Large intestine (tissue), 12 donors: ENCODE data around the gene ADRB1. TPM values are rescaled to one million over a fixed set of nuclear protein-coding genes. Genes with fewer than 3 reads are reported as not detected.

ENCODE experiments used
- DNase-seq, 2 donors: peaks; one replicate each; pipeline versions ENCODE4 v3.0.0 to v3.0.0-alpha.2; 2013
- H3K27ac ChIP-seq: one replicate; pipeline ENCODE4 v1.5.1; 2013; ENCODE audit warnings: low read length
- H3K27me3 ChIP-seq: 2 replicates; pipeline ENCODE4 v1.6.1; 2013; ENCODE audit warnings: low read length; ENCODE audit not compliant: control insufficient read depth, insufficient read depth
- H3K36me3 ChIP-seq: 2 replicates; pipeline ENCODE4 v1.6.1; 2013; ENCODE audit warnings: low read length; ENCODE audit not compliant: control insufficient read depth, insufficient read depth
- H3K4me1 ChIP-seq: one replicate; pipeline ENCODE4 v1.6.1; 2013; ENCODE audit warnings: low read length; ENCODE audit not compliant: control insufficient read depth, insufficient read depth
- H3K4me3 ChIP-seq: one replicate; pipeline ENCODE4 v1.5.1; 2013; ENCODE audit warnings: low read length
- H3K9me3 ChIP-seq: one replicate; pipeline ENCODE4 v1.6.1; 2013; ENCODE audit warnings: mild to moderate bottlenecking, low read depth, low read length, moderate library complexity; ENCODE audit not compliant: control insufficient read depth
- WGBS: methylation state at CpG from one replicate; pipeline ENCODE4 v1.1.5; 2013; ENCODE audit warnings: low lambda C conversion rate; ENCODE audit not compliant: insufficient coverage; 5-methylcytosine and 5-hydroxymethylcytosine counted together
- long read RNA-seq, 11 donors: transcript quantifications; one replicate each; lab custom pipeline, GENCODE V29; 2026
- polyA plus RNA-seq: library from polyadenylated mRNA; unstranded; fragments of 120-200 nt; gene quantifications from one replicate; pipeline ENCODE4 v1.2.1, GENCODE V29; 2013

ADRB1 gene
- polyA plus RNA-seq: 0.64 TPM
- long read RNA-seq, donor 1, partial matches to known transcripts: 0 of 2 reads
- long read RNA-seq, donor 1, other reads (novel, unspliced or antisense): 0 of 2 reads
- long read RNA-seq, donor 2, partial matches to known transcripts: 0 of 4 reads
- long read RNA-seq, donor 2, other reads (novel, unspliced or antisense): 0 of 4 reads
- long read RNA-seq, donor 3: 0 reads
- long read RNA-seq, donor 4: 0 reads
- long read RNA-seq, donor 5, partial matches to known transcripts: 0 of 3 reads
- long read RNA-seq, donor 5, other reads (novel, unspliced or antisense): 0 of 3 reads
- long read RNA-seq, donor 6, partial matches to known transcripts: 0 of 3 reads
- long read RNA-seq, donor 6, other reads (novel, unspliced or antisense): 0 of 3 reads
- long read RNA-seq, donor 7, transcript ADRB1-201 (1 exons, 2,853 nt): major isoform, 6 of 6 reads
- long read RNA-seq, donor 7, partial matches to known transcripts: 0 of 6 reads
- long read RNA-seq, donor 7, other reads (novel, unspliced or antisense): 0 of 6 reads
- long read RNA-seq, donor 8, partial matches to known transcripts: 0 of 4 reads
- long read RNA-seq, donor 8, other reads (novel, unspliced or antisense): 0 of 4 reads
- long read RNA-seq, donor 9, partial matches to known transcripts: 0 of 2 reads
- long read RNA-seq, donor 9, other reads (novel, unspliced or antisense): 0 of 2 reads
- long read RNA-seq, donor 10, partial matches to known transcripts: 0 of 3 reads
- long read RNA-seq, donor 10, other reads (novel, unspliced or antisense): 0 of 3 reads
- long read RNA-seq, donor 11: 0 reads

DNA sequence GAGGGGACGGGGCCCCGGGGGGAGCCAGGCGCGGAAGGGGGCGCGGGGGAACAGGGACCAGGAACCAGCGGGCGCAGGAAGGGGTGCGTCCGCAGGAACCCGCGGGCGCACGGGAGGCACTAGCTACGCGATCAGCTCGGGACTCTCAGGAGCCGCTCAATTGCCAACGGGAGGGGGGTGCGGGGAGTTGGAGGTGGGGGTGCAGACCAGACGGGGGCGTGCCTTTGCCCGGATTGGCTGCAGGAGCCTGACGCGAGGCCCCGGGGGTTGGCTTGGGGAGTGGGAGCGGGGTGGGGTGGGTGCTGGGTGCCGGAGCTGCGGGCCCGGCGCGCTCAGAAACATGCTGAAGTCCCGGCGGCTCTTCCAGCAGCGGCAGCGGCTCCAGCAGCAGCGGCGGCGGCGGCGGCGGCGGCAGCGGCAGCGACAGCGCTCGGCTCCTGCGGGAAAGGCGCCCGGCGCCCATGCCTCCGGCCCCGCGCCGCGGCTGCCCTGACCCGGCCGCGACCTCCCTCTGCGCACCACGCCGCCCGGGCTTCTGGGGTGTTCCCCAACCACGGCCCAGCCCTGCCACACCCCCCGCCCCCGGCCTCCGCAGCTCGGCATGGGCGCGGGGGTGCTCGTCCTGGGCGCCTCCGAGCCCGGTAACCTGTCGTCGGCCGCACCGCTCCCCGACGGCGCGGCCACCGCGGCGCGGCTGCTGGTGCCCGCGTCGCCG, at the start of gene ADRB1:
TSS of gene ADRB1 (plus strand) at position 335 of the 715 bp plus-strand sequence. CDS start at position 602, 267 bp downstream.
- no CpG with 5 or more reads among the region's 90 CpGs for WGBS
- Histone ChIP-seq H3K36me3 (no peaks in the 10 kb centered on the region), H3K4me3 (peak within 1 kb of the TSS; percentile 47), H3K9me3 (peaks cover 8% of the 10 kb centered on the region), H3K27me3 (peaks cover 54% of the 10 kb centered on the region), H3K27ac (peak within 1 kb of the TSS; percentile 34), H3K4me1 (peaks cover 4% of the 10 kb centered on the region)
- DNase-seq: peak; percentile 60 to 73

DNA sequence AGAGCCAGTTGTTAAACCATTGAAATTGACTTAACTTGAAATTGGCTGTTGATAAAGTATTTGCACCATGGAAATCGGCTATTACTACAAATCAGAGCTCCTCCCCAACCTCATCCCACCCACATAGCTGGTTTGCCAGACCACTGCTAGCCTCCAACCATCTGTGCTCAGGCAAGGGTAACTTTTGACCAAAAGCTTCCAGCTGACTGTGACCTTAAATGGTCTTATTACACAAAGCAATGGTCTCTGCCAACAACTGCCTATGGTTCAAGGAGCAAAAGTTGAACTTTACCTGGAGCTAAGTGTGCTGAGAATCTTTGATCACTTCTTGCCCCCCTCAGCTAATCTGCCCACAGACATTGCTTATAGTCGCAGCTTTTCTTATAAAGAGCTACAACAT, 48.5 kb upstream of the ADRB1 start:
- Histone ChIP-seq H3K36me3 (no peaks in the 10 kb centered on the region), H3K9me3 (no peaks in the 10 kb centered on the region)
- DNase-seq: no peak

DNA sequence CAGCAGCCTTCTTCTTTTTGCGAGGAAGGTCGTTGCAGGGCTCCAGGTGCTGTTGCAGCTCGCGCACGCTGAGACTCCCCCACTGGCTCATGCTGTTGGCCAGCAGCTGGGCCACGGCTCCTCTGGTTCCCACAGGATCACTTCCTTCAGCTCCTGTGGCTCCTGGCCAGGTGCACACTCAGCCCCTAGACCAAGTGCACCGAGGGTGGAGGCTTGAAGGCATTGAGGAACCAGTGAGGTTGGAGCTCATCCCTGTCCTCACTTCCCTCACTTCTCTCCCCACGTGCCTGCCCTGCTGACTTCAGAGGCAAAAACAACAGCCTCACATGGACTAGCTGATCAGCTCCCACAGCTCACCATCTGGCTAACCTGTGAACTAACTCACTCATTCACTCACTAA, 46.2 kb upstream of the ADRB1 start:
- Histone ChIP-seq H3K9me3 (no peaks in the 10 kb centered on the region), H3K4me1 (no peaks in the 10 kb centered on the region), H3K36me3 (no peaks in the 10 kb centered on the region), H3K27ac (no peak overlapping the region), H3K4me3 (no peak overlapping the region), H3K27me3 (no peaks in the 10 kb centered on the region)
- WGBS: no CpG with 5 or more reads among the region's 8 CpGs
- no peak for DNase-seq

More for the DNA sequence above, 48.5 kb upstream of the ADRB1 start:
- Histone ChIP-seq H3K4me1 (no peaks in the 10 kb centered on the region), H3K4me3 (no peak overlapping the region), H3K27me3 (no peaks in the 10 kb centered on the region), H3K27ac (no peak overlapping the region)
- no CpG with 5 or more reads among the region's 2 CpGs for WGBS

DNA sequence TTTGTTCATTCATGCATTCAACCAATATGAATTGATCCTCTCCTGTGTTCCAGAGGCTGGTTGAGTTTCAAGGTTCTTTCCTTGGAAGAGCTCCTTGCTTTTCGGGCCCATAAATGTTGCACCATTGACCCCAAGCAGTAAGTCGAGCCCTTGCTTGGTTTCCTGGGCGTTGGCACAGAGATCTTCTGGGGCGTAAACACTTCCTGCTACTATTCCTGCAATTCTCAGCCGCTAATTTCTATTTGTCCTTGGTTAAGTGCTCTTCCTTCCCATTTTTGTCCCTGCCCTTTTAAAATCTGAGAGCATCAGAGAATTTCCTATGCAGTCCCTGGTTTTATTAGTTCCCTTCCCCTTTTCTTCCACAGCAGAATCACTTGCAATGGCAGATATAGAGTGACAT, 44.1 kb upstream of the ADRB1 start:
- Histone ChIP-seq H3K4me1 (no peaks in the 10 kb centered on the region), H3K27me3 (no peaks in the 10 kb centered on the region), H3K4me3 (no peak overlapping the region), H3K27ac (no peak overlapping the region), H3K36me3 (no peaks in the 10 kb centered on the region), H3K9me3 (no peaks in the 10 kb centered on the region)
- DNase-seq: peak; percentile 25 to 45
- no CpG with 5 or more reads among the region's 5 CpGs for WGBS

DNA sequence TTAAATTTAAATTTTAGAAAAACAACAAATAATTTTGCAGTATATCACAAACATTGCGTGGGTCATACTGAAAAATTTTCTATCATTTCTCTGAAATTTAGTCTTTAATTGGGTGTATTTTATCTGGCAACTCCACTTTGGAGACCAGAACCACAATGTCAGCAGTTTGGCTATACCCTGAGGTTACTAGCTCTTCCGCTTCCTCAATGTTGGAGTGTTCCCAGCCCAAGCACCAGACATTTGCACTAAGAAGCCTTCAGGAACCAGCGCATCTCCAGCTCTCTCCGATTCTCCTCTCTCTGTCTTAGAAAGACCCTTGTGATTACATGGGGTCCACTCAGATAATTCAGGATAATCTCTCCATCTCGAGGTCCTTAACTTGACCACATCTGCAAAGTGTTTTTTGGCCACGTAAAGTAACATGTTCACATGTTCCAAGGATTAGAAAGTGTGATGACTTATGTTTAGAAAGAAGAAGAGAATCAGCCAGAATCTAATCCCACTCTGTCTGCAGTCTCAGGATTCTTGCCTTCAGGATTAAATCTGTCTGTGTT, 43.1 kb upstream of the ADRB1 start:
- no peak overlapping the region for H3K27ac ChIP-seq
- H3K4me3 ChIP-seq: no peak overlapping the region
- H3K9me3 ChIP-seq: no peaks in the 10 kb centered on the region
- no peaks in the 10 kb centered on the region for H3K27me3 ChIP-seq
- DNase-seq: no peak
- WGBS: no CpG with 5 or more reads among the region's 6 CpGs
- H3K36me3 ChIP-seq: no peaks in the 10 kb centered on the region
- no peaks in the 10 kb centered on the region for H3K4me1 ChIP-seq

DNA sequence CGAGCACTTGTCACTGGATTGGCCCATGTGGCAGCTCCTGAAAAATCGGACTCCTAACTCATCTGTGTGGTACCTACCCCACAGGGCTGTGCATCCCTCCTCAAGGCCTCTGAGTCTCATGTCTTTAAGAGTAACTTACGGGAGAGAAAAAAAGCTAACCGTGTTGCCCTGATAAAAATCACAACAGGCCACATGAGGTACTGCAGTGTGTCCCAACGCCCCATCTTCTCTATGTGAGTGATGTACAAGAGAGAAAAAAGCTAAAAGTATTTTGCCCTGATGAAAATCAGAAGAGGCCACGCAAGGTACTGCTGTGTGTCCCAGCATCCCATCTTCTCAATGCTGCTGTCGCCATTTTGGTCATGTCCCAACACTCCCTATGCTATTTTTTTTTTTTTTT, 41.2 kb upstream of the ADRB1 start:
- DNase-seq: no peak
- Histone ChIP-seq H3K27ac (no peak overlapping the region), H3K27me3 (no peaks in the 10 kb centered on the region), H3K9me3 (no peaks in the 10 kb centered on the region), H3K4me1 (no peaks in the 10 kb centered on the region), H3K36me3 (no peaks in the 10 kb centered on the region), H3K4me3 (no peak overlapping the region)
- WGBS: no CpG with 5 or more reads among the region's 7 CpGs

DNA sequence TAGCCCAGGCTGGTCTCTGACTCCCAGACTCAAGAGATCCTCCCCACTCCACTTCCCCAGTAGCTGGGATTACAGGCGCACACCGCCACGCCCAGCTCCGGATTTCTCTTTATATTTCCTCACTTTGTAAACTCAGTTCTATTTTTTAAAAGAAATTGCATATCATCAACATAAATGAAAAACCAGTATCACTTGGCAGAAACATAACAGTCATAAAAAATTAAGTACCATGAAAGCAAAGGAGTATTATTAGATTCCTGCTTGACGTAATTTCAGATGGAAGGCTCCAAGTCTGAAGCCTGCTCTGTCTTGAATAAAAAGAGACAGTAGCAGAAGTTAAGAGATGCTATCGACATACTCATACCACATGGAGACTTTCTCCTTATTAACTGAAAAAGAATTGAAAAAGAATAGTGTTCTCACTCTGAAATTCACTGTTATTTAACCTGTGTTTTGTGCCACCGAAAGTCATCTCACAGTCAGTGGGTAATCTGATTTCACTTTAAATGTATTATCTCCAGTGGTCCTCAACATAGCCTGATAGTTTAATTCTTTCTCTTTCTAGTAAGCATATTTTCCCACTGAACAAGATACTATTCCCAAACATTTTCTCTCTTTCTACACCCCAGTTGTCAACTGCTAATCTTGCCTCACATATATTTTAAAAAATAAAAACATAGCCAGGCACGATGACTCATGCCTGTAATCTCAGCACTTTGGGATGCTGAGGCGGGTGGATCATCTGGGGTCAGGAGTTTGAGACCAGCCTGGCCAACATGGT, 40.3 kb upstream of the ADRB1 start:
- Histone ChIP-seq H3K4me3 (no peak overlapping the region), H3K36me3 (no peaks in the 10 kb centered on the region), H3K4me1 (no peaks in the 10 kb centered on the region), H3K27me3 (no peaks in the 10 kb centered on the region), H3K9me3 (no peaks in the 10 kb centered on the region), H3K27ac (no peak overlapping the region)
- DNase-seq: no peak
- WGBS: 100% methylated on average over 1 of the region's 9 CpGs

DNA sequence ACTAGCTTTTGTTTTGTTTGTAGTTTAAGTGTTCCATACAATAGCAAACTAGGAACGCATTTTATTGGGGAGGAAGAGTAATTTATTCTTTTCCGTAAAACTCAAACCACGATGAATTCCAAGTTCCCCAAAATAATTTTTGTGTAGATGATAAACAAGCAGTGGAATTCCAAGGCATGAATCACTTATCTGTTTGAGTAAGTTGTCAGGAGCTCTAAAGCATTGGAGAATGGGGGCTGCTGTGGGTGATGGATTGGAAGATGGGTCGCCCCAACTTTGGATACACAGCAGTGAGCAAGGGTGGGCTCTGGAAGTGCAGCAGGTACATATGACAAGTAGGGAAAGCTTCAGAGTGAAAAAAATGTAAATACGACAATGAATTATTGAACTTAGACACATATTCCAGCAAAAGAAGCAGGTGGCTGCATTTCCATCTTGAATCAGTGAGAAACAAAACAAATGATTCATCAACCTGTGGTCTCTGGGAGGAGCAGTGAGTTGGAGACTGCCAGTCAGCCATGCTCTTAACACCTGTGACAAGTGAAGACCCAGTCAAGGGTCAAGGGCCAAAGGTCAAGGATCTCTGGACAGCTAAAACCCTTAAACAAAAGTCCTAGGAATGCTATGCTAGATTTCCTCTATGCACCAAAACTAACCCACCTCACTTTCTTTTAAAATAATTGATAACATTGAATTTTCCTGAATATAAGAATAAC, 34.2 kb upstream of the ADRB1 start:
- no peaks in the 10 kb centered on the region for H3K4me1 ChIP-seq
- DNase-seq: no peak
- no CpG with 5 or more reads among the region's 5 CpGs for WGBS
- H3K4me3 ChIP-seq: no peak overlapping the region
- no peak overlapping the region for H3K27ac ChIP-seq
- no peaks in the 10 kb centered on the region for H3K27me3 ChIP-seq
- no peaks in the 10 kb centered on the region for H3K9me3 ChIP-seq
- H3K36me3 ChIP-seq: no peaks in the 10 kb centered on the region

DNA sequence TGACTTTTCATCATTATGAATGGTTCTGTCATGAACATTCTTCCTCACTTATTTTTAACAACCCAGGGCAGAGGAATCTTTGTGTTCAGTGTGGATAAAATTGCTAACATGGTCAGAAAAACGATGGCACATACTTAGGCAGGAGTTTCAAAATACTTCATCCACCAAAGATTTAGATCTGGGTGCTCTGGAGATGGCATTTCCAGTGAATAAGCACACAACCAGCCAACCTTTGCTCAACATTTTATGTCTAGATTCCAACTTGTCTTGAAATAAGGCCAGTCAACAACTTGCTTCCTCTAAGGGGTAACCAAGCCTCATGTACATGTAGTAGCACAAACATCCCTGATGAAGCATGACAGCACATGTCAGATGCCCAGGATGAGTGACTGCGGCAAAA, 33.4 kb upstream of the ADRB1 start:
- DNase-seq: no peak
- H3K4me1 ChIP-seq: no peaks in the 10 kb centered on the region
- WGBS: no CpG with 5 or more reads among the region's 2 CpGs
- no peaks in the 10 kb centered on the region for H3K9me3 ChIP-seq
- H3K36me3 ChIP-seq: no peaks in the 10 kb centered on the region
- no peak overlapping the region for H3K27ac ChIP-seq
- H3K4me3 ChIP-seq: no peak overlapping the region
- H3K27me3 ChIP-seq: no peaks in the 10 kb centered on the region
